HUES6 (cell line): ENCODE data around the gene GALNT12.

Experiments
- H3K27ac ChIP-seq: 2 replicates; pipeline ENCODE4 v1.7.0; 2013; ENCODE audit warnings: low read depth, mild to moderate bottlenecking, low read length, inconsistent platforms
- H3K27me3 ChIP-seq: 2 replicates; pipeline ENCODE4 v1.6.1; 2013; ENCODE audit warnings: low read length; ENCODE audit not compliant: control insufficient read depth, insufficient read depth
- H3K36me3 ChIP-seq: 2 replicates; pipeline ENCODE4 v1.6.1; 2013; ENCODE audit warnings: low read length; ENCODE audit not compliant: control insufficient read depth, insufficient read depth
- H3K4me1 ChIP-seq: 2 replicates; pipeline ENCODE4 v1.6.1; 2013; ENCODE audit warnings: low read length; ENCODE audit not compliant: control insufficient read depth, insufficient read depth
- H3K4me3 ChIP-seq: 2 replicates; pipeline ENCODE4 v1.5.1; 2013; ENCODE audit warnings: low read depth, low read length
- H3K9ac ChIP-seq: one replicate; pipeline ENCODE4 v1.6.1; 2013; ENCODE audit warnings: mild to moderate bottlenecking, low read length
- H3K9me3 ChIP-seq: 2 replicates; pipeline ENCODE4 v1.6.1; 2013; ENCODE audit warnings: low read depth, low read length; ENCODE audit not compliant: control insufficient read depth, insufficient read depth

GALNT12 gene

DNA sequence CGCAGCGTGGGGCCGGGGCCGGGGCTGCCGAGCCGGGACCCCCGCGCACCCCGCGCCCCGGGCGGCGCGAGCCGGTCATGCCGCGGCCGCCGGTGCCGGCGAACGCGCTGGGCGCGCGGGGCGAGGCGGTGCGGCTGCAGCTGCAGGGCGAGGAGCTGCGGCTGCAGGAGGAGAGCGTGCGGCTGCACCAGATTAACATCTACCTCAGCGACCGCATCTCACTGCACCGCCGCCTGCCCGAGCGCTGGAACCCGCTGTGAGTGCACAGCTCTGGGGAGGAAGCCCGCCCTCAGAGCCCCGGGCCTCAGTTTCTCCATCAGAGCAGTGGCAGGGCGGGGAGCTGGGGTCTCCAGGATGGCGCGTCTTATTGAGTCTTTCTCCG lies 335 bp downstream of the GALNT12 start:
- Histone ChIP-seq H3K27ac (no peak overlapping the region), H3K9ac (no peak overlapping the region), H3K9me3 (no peaks in the 10 kb centered on the region), H3K27me3 (peaks cover 26% of the 10 kb centered on the region), H3K36me3 (no peaks in the 10 kb centered on the region), H3K4me1 (peaks cover 29% of the 10 kb centered on the region), H3K4me3 (peak overlapping the region; percentile 70)

DNA sequence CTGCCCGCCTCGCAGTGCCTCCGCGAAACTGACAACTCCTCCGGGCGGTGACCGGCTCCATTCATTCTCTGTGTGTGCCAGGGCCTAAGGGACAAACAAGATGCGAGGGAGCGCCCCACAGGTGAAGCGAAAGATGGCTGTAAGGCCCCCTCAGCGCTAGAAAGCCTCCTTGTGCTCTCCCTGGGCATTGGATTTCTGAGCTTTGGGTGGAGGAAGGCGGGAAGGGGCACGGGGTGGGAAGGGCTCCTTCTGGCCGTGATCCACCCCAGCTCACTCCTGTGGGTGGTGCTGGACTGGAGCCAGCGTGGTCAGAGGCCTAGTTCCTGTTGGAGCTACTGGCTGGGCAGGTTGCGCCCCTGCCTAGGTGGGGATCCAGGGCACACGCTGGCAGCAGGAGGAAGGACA lies 943 bp downstream of the GALNT12 start:
- peaks cover 29% of the 10 kb centered on the region for H3K4me1 ChIP-seq
- H3K9ac ChIP-seq = no peak overlapping the region
- no peak overlapping the region for H3K27ac ChIP-seq
- peak overlapping the region; percentile 70 for H3K4me3 ChIP-seq
- H3K9me3 ChIP-seq = no peaks in the 10 kb centered on the region
- no peaks in the 10 kb centered on the region for H3K36me3 ChIP-seq
- H3K27me3 ChIP-seq = peaks cover 26% of the 10 kb centered on the region

DNA sequence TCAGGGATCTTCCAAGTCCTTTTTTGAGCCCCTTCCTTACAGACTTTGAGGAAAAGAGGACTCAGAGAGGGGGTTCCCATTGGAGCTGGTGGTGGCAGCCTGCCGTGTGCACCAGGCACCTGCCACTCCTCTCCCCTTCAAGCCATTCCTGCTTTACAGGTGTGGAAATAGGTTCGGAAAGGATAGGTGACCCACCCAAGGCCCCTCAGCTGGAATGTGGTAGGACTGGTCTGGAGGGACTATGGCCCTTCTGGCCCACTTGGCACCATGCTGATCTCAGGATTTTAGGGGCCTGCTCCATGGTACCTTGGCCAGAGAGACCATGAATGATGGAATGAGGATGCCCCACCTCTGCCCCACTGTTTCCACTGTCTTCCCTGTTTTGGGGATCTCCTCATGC lies 1.4 kb downstream of the GALNT12 start:
- Histone ChIP-seq H3K36me3 (no peaks in the 10 kb centered on the region), H3K9me3 (no peaks in the 10 kb centered on the region), H3K4me3 (peak overlapping the region; percentile 70; the same call in 1 of the 2 replicates), H3K27me3 (peaks cover 26% of the 10 kb centered on the region), H3K4me1 (peaks cover 29% of the 10 kb centered on the region), H3K27ac (no peak overlapping the region), H3K9ac (no peak overlapping the region)

DNA sequence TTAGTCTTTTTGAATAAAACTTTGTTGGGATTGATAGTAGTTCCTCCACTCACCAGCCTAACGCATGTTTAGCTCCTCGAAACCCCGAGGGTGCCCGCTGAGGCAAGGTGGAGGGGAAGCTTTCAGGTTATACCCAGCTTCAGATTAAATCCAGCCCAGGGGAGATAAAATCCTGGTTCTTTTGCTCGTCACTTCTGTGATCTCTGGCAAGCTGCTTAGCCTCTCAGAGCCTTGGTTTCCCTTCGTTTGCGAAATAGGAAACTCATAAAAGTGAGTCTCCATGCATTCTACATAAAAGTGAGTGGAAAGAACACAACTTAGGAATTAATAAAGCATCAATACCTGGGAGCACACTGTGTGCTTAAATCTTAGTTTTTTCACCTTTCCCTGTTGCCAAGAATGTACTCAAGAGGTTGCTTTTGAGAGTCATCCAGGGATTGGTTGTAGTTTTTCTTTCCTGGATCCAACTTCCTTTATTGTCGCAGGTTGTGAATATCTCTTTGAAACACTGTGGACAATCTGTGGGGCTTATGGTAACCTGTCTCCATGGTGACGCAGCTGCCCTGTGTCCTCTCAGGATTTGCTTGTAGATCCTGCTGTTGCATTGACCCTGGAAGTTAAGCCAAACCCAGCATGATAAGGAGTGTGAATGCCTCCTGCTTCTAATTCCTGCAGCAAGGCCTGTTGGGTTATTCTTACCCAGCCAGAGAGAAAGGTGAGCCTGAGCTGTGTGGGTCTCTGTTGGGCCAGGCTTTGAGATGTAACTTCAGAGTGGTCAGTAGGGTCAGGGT lies 2.0 kb downstream of the GALNT12 start:
- Histone ChIP-seq H3K9me3 (no peaks in the 10 kb centered on the region), H3K27me3 (peaks cover 26% of the 10 kb centered on the region), H3K36me3 (no peaks in the 10 kb centered on the region), H3K9ac (no peak overlapping the region), H3K27ac (no peak overlapping the region), H3K4me3 (no peak overlapping the region), H3K4me1 (peaks cover 29% of the 10 kb centered on the region)

DNA sequence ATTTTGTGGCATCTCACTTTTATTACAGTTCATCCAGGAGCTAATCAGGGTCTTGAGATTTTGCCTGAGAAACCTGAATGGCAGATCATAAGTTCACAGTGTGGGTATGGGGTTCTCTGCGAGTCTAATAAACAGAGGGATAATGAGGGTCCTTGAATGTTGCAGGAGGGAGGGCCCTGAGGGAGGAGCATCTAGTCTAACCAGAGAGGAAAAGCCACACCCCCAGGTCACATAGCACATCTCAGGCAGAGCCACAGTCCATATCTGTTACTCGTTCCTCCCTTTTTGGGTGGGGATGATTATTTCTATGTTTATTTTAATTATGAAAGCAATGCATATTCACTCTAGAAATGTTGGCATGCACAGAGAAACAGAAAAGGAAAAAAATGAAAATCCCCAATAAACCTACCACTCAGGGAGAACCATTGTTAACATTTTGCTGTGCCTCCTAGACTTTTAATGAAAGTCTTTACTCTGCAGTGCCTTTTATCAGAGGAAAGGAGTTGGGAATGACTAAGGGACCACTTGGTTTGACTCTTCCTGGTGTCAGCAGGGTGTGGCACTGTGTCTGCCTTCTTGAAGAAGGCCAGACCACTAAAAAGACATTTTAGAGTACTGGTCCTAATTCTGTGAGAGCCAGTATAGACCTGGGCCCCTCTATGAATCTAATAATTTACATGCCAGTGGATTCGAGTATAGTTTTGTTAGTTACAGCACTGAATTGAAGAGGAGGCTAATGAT lies 2.8 kb downstream of the GALNT12 start:
- Histone ChIP-seq H3K4me3 (no peak overlapping the region), H3K9me3 (no peaks in the 10 kb centered on the region), H3K27me3 (peaks cover 26% of the 10 kb centered on the region), H3K4me1 (peaks cover 29% of the 10 kb centered on the region), H3K36me3 (no peaks in the 10 kb centered on the region), H3K9ac (no peak overlapping the region), H3K27ac (no peak overlapping the region)

DNA sequence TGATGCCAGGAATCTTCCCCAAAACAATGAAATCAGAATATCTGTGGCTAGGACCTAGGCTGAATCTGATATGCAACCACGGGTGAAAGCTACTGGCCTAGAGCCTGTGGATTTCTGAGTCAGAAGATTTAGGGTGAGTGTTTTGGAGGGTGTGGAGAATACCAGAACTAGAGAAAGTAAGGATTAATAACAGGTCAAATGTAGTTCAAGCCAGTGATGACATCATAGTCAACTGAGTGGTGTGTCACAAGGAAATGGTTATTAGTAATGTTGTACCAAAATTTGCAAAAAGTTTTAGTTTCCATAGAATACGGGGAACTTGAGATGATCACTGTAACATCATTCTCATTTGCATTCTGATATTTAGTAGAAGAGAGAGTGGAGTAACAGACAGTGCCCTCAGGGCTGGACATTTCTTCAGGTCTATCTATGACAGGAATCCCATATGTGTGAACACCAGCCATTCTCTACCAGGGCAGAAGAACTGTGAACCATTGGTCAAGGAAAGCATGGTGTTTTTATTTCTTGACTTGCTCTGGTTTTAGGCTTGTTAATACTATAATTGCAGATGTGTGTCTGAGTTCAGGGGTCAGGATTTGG lies 3.7 kb downstream of the GALNT12 start:
- H3K4me1 ChIP-seq = peaks cover 29% of the 10 kb centered on the region
- no peaks in the 10 kb centered on the region for H3K36me3 ChIP-seq
- no peaks in the 10 kb centered on the region for H3K9me3 ChIP-seq
- peaks cover 26% of the 10 kb centered on the region for H3K27me3 ChIP-seq
- H3K27ac ChIP-seq = no peak overlapping the region
- no peak overlapping the region for H3K4me3 ChIP-seq
- no peak overlapping the region for H3K9ac ChIP-seq

DNA sequence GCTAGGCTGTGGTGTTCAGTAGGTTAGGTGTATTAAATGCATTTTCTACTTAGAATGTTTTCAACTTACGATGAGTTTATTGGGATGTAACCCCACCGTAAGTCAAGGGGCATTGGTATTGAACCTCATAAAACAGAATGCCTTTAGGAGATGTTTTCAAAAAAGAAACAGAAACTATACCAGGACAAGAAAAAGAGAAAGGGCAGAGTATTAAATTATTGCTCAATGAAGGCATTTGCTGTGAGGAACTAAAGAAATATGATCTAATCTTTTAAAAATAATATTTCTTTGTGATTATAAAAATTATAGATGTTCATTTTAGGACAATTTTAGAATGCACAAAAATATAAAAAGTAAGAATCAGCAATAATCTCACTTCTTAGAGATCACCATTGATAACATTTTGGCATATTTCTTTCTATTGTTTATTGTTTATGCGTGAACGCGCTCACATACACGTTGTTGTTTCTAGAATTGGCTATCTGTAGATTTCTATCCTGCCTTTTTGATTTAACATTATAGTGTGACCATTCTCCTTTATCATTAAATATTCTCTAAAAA lies 8.0 kb downstream of the GALNT12 start:
- Histone ChIP-seq H3K36me3 (no peaks in the 10 kb centered on the region), H3K27me3 (no peaks in the 10 kb centered on the region)

DNA sequence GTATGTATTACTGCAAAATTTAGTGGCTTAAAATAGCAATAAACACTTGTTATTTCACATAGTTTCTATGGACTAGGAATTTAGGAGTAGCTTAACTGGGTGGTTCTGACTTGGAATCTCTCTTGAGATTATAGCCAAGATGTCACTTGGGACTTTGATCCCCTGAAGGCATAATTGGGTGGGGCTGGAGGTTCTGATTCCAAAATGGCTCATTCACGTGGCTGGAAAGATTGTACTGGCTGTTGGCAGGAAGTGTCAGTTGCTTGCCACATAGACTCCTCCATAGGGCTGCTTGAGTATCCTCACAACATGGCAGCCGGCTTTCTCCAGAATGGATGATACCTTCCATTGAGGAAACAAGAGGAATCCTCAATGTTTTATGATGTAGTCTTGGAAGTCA lies 11.3 kb downstream of the GALNT12 start:
- Histone ChIP-seq H3K27me3 (no peaks in the 10 kb centered on the region), H3K4me1 (no peaks in the 10 kb centered on the region), H3K4me3 (no peak overlapping the region), H3K27ac (no peak overlapping the region), H3K36me3 (no peaks in the 10 kb centered on the region), H3K9me3 (peaks cover 2% of the 10 kb centered on the region; the same call in 1 of the 2 replicates), H3K9ac (no peak overlapping the region)

More for the DNA sequence above, 8.0 kb downstream of the GALNT12 start:
- 0 out of 2 replicates have a peak, but pooled peaks cover under 1% of the 10 kb centered on the region for H3K4me1 ChIP-seq
- 0 out of 2 replicates have a peak, but pooled peaks cover 2% of the 10 kb centered on the region for H3K9me3 ChIP-seq
- H3K27ac ChIP-seq = no peak overlapping the region
- no peak overlapping the region for H3K4me3 ChIP-seq
- no peak overlapping the region for H3K9ac ChIP-seq

DNA sequence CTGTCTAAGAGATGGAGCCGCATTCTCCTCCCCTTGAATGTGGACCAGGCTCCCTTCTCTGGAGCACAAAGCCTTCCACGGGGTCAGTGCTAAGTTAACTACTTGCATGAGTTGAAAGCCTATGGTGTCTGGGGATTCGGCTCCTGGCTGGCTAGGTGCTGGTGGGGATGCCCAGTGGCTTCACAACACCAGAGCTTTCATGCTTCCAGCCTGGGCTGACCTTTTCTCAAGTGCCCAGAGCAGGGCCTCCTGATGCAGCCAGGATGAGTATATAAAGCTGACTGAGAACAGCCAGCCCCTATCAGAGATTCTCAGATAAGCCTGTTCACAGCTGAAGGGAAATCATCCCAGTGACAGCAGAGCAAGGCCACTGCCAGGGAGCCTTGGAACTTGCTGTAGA lies 11.8 kb downstream of the GALNT12 start:
- H3K4me3 ChIP-seq = no peak overlapping the region
- no peak overlapping the region for H3K9ac ChIP-seq
- no peak overlapping the region for H3K27ac ChIP-seq
- H3K27me3 ChIP-seq = no peaks in the 10 kb centered on the region
- no peaks in the 10 kb centered on the region for H3K4me1 ChIP-seq
- peaks cover 5% of the 10 kb centered on the region for H3K9me3 ChIP-seq
- H3K36me3 ChIP-seq = peaks cover under 1% of the 10 kb centered on the region; the same call in 1 of the 2 replicates

DNA sequence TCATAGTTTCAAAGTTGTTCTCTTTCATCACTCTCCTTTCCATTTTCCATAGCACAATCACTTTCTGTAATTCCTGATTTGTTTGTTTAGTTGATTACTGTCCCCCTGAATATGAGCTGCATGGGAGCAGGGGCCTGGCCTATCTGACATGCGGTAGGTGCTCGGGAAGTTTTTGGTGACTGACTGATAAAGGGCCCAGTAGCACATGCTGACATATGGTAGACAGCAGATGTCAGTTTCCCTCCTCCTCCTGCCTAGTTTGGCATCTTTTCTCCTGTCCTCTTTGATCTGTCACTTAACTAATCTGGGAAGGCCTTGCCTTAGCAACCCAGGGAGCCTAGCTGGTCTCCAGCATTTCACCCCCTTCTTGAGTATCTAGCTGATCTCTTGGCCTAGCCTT lies 14.4 kb downstream of the GALNT12 start:
- H3K4me3 ChIP-seq = no peak overlapping the region
- H3K9ac ChIP-seq = no peak overlapping the region
- H3K36me3 ChIP-seq = peaks cover 3% of the 10 kb centered on the region; the same call in 1 of the 2 replicates
- peaks cover 8% of the 10 kb centered on the region for H3K9me3 ChIP-seq
- H3K27me3 ChIP-seq = no peaks in the 10 kb centered on the region
- no peak overlapping the region for H3K27ac ChIP-seq
- no peaks in the 10 kb centered on the region for H3K4me1 ChIP-seq
